OCI-LY3 (cell line): ENCODE results near the gene LAIR1.
"Not testable (repeated sequence)": the region's sequence is repeated elsewhere in the genome, so short reads cannot be mapped to it uniquely, and the experiment has no call there.

Source experiments
- CTCF ChIP-seq: fragments of 200-600, 300-600 bp; sonication (generic); IDR thresholded peaks from 2 replicates; pipeline ENCODE4 v1.5.1; 2014; ENCODE audit warnings: antibody characterized with exemption, low read length, low read depth
- EZH2phosphoT487 ChIP-seq: fragments of 200-600 bp; shearing (Covaris generic); IDR thresholded peaks from 2 replicates; pipeline ENCODE4 v1.6.1; 2018; ENCODE audit warnings: antibody characterized with exemption, mixed run types, low read depth

GRCh38 chr19:54322934-54323333, 41.8 kb downstream of the LAIR1 start:
- not testable (repeated sequence) for TF ChIP-seq EZH2phosphoT487, CTCF
